Hematopoietic multipotent progenitor cell treated with erythropoietin and hydrocortisone succinate and interleukin-3 and kit ligand, for 4 days (in vitro differentiated cells): ENCODE results near the gene SLC17A2.

Experiments
- DNase-seq: peaks from one replicate; pipeline ENCODE4 v3.0.0-alpha.2; 2015

The SLC17A2 gene, protein sequence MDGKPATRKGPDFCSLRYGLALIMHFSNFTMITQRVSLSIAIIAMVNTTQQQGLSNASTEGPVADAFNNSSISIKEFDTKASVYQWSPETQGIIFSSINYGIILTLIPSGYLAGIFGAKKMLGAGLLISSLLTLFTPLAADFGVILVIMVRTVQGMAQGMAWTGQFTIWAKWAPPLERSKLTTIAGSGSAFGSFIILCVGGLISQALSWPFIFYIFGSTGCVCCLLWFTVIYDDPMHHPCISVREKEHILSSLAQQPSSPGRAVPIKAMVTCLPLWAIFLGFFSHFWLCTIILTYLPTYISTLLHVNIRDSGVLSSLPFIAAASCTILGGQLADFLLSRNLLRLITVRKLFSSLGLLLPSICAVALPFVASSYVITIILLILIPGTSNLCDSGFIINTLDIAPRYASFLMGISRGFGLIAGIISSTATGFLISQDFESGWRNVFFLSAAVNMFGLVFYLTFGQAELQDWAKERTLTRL

DNA sequence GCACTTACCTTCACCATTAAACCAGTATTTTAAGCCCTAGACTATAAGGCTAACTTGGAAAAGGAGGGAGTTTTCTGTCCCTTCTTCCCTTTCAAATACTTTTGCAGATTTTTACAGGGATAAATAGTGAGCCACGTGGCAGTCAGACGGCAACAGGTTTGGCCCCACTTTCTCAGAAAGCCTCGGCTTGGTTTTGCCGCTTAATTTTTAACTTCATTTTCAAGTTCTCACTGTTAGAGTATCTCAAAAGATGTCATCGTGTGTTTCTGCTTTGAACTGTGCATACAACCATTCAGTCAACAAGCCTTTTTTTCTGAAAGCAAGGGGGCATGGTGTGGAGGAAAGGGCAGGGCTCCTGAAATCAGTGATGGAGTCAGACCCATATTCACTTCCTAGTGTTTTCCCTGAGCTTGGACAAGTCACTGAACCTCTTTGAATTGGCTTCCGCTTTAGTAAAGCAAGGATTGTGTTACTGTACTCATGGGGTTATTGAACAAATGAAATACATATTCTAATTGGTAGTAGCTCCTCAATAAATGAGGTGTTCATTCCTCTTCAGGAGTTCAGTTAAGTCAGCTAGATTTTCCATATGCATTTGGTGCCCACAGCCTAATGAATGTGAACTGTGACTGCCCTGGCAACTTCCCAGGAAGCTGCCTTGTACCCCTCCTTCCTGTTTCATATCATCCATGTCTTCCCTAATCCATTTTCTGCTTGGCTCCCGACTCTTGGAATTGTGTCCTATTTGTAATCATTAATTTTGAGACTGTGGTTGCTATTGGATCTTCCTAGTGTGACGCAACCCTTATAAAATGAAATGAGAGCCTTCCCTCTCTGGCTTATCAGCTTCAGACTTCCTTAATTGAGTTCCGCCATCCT, at the start of gene SLC17A2:
Gene SLC17A2 (minus strand): TSS at position 160 of the 879 bp plus-strand sequence. CDS start 4,895 bp downstream, outside the sequence.
- DNase-seq = no peak

DNA sequence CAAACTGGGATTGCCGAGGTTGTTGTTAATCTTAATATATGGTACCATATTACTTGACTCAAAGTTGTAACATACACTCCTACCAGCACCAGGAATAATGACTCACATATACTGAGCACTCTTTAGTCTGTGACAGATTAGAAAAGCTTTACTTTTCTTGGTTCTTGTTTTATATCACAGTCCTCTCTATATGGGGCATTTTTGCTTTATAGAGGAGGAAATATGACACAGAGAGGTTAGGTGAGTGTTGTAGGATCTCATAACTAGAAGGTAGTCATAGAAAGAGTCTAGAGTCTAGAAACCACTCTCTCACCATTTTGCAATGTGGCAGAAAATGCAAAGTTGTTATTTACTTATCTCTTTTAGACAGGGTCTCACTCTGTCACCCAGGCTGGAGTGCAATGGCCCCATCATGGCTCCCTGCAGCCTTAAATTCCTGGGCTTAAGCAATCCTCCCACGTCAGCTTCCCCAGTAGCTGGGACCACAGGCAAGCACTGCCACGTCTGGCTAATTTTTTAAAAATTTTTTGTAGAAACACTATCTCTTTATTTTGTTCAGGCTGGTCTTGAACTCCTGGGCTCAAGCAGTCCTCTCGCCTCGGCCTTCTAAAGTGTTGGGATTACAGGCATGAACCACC, 45.6 kb upstream of the SLC17A2 start:
- no peak for DNase-seq

DNA sequence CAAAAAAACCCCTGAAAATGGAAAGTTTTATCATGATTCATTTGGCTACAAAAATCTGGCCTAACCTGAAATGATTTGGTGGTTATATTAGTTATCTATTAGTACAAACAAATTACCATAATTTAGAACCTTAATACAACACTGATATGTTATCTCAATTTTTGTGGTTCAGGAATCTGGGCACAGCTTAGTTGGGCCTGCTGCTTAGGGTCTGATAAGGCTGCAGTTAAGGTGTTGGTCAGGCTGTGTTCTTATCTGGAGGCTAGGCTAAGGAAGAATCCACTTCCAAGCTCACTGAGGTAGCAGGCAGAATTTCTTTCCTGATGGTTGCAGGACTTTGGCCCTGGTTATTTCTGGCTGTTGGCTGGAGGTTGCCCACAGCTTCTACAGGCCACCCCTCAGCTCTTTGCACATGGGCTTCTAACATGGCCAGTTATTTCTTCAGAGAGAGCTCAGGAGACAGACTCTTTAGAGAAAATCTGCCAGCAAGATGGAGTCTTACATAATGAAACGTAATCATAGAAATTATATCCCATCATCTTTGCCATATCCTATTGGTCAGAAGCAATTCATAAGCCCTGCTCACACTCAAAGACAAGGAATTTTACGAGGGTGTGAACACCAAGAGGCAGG, 43.5 kb upstream of the SLC17A2 start:
- DNase-seq = peak; percentile 69

DNA sequence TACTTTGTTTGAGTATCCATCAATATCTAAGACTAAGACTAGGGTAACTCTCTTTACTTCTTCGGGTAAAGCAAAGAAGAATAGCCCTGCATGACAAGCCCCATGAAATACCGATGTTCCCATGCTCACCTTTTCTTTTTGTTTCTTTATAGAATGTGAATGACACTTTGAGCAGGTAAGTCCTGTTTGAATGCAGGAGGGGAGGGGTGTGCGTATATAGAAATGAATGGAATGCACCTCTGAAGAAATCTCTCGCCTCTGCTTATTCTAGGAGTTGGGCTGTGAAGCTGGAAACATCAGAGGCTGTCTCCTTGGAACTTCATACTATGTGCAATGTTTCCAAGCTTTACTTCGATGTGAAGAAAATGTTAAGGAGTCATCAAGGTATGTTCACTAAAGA, 42.4 kb upstream of the SLC17A2 start:
- no peak for DNase-seq

DNA sequence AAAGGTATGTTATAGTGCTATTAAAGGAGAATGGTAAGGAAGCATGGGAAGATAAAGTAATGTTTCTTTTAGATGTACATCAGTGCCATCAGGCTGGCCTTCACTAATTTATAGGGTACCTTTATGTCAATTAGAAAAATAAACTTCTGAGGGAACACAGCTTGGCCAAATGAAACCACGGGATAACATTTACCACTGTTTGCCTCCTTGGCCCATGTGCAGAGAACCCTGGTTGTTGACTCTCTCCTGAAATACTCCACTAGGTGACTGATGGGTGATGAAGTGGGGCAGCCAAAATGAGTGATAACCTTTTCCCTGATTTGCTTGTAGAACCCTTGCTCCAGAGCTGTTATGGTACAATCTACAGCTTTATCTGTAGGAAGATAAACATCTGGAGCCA, 41.6 kb upstream of the SLC17A2 start:
- no peak for DNase-seq

DNA sequence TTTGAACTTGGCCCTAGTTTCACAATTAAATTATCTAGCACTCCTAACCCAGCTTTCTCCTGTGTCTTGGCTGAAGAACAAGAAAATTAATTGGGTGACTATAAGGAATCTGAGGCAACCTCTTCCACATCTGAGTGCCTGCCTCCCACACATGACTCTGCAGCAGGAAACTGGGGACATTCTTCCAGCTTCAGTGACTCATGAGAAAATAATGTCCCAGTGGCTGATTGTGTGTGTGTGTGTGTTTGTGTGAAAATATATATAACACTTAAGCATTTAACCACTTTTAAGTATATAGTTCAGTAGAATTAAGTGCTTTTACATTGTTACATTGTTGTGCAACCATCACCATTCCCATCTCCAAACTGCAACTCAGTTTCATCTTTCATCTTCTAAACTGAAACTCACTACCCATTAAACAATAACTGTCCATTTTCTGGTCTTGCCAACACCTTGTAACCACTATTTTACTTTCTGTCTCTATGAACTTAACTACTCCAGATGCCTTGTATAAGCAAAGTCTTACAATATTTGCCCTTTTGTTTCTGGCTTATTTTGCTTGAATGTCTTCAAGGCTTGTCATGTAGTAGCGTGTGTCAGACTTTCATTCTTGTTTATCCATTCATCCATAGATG, 40.8 kb upstream of the SLC17A2 start:
- DNase-seq = peak; percentile 15

DNA sequence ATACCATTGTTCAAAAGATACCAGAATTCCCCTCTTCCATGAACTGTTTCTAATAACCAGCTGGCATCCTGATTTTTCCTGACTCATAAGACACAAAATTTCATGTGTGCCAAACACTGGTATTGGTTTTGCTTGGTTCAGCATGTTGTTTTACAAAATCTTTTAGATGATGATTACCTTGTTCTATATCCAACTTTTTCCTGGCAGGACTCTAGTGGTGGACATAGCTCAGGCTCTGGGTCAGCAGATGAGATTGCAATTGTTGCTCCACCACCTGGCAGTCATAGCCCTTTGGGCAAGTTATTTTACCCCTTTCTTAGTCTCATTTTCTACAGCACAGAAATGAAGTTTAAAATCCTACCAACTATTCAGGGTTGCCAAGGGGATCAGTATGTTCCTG, 38.3 kb upstream of the SLC17A2 start:
- DNase-seq = no peak

DNA sequence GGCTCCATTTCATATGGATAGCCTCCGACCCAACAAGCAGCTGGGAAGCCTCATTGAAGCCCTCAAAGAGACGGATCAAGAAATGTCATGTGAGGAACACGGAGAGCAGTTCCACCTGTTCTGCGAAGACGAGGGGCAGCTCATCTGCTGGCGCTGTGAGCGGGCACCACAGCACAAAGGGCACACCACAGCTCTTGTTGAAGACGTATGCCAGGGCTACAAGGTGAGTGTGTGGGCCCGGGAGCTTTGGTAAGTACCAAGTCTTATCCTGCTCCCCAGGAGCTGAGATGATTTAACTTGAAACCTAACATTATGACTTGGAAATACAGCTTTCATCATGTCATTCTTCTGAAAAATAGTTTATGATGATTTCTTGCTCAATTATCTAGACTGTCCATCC, 36.2 kb upstream of the SLC17A2 start:
- no peak for DNase-seq

DNA sequence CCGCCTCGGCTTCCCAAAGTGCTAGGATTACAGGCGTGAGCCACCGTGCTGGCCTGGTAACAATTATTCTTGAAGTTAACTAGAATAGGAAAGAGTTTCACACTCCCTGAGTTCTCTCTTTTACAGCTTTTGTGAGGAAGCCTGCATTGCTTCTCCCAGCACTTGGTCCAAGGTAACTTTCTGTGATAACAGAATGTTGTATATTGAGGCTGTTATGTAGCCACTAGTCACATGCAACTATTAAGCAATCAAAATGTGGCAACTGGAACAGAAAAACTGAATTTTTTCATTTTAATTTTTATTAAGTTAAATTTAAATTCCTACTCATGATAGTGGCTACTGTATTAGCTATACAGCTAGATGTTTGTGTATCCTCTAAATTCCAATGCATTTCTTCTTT, 34.6 kb upstream of the SLC17A2 start:
- no peak for DNase-seq

DNA sequence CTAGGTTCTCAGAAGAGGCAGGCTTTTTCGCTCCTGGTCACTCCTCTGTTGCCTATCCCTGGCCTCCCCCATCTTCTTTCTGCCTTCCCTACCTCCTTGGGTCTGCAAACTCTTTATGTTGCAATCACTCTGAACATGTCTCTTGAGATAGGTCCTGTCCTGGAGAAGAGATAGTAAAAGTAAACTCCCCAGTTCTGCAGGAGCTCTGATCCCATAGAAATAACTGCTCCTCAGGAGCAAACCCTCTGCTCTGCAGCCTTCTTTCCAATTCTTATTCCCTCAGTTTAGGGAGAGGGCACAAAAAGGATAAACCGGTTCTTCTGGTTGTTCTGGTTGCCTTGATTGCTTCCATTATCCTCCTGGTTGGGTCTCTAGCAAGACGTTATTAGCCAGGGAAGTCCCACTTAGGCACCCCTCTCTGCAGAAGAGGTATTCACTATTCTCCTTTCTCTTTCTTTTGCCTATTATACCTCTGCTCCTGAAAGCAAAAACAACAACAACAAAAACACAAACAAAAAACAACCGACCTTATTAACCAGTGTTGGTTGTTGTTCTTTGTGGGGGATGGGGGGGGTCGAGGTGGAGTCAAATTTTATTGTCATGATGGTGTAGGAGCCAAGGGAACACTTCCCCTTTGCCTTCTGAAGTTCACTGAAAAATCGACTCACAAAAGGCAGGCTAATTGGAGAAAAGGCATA, 33.1 kb upstream of the SLC17A2 start:
- DNase-seq = peak; percentile 42

DNA sequence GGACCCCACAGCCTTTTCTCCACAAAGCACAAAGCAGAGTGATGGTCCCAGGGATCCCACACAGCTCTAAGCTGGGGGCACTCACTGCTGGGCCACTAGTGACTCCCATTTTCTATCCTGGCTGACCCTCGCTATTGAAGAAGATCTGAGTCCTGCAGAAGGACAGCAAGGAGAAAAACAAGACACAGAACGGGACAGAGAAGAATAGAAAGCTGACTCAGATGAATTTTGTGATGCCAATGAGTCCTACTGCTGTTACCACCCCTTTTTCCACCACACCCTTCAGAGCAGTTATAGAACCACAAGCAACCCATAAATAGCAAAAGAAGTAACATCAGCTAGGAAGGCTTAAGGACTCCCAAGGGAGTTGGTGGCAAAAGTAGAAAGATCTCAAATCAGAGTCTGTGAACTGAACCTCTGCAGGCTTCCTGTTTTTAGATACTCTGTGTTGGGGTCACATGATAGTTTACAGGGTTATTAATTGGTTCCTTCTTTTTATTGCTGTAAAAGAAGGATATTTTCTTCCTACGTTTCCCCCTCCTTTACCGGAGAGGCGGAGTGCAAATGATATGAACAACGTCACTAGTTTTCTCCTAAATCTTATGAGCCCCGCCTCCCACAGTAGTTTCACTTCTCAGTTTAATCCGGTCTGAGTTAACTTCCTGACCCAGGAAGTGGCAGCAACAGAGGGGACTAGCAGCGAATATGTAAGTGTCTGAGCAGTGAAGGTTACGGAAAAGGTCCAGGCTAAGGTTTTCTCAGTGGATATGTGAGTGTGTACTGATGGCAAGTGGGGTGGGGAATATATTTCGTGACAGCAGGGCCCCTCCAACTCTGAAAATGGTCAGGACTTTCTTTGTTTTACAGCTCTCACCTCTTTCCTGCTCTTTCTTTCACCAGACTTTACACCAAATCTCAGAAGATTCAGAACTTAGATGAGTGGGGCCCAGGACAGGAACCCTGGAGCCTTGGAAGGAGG, 31.9 kb upstream of the SLC17A2 start, which contains the start of gene TRIM38:
Gene TRIM38 (plus strand): TSS at position 654 of the 979 bp plus-strand sequence. CDS start 3,721 bp downstream, outside the sequence.
- DNase-seq = peak; percentile 97

DNA sequence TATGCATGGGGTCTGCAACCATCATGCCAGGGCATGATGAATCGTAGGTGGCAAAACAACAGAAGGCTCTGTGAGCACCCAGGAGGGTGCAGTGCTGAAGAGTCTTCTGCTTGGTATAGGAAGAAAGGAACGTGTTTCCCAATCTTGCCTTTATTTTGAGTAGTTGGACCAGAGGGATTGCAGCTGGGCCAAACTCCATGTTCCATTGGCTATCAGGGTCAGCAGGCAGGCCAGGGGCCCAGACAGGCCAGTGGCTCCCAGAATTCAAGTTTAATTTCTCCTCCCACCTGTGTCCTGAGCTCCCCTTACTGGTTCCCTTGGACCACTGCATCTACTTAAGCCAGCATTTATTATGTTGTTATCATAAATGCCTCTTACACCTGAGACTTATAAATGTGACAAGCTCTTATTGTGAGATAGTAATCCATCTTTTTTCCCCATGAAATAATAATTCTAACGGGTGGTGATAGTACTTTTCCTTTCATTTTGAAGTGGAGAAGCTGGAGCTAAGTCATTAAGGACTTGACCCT, 31.2 kb upstream of the SLC17A2 start:
- DNase-seq = no peak

DNA sequence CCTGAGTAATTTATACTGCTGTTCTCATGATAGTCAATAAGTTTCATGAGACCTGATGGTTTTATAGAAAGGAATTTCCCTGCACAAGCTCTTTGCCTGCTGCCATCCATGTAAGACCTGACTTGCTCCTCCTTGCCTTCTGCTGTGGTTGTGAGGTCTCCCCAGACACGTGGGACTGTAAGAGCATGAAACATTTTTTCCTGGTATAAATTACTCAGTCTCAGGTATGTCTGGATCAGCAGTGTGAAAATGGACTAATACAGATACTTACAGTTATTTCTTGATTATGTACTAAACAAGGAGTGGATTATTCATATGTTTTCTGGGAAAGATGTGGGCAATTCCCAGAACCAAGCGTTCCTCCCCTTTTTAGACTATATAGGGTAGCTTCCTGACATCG, 30.2 kb upstream of the SLC17A2 start:
- no peak for DNase-seq

DNA sequence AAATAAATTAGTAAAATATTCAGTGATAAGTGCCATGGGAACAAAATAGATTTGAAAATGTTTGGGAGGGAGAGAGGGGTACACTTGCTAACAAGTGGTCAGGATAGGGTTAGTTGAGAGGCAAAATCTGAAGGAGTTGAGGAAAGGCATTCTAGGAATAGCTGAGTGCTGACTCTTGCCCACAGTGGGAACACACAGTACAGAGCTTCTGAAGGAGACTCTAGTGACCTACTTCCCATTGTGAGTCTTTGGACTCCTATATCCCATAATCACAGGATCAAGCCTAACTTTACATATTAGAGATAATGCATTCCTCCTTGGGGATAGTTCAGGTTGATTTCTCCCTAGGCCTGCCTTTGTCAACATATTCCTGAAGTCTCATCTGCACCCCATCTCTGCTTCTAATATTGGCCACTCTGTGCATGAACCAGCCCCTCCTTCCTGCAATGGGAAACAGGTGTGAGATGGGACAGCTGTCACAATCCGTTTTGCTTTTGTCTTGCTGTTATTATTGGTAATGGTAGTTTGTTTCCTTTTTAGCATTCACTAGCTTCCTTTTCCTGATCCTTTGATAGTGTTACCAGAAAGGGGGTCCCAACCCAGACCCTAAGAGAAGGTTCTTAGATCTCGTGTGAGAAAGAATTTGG, 29.5 kb upstream of the SLC17A2 start:
- no peak for DNase-seq

DNA sequence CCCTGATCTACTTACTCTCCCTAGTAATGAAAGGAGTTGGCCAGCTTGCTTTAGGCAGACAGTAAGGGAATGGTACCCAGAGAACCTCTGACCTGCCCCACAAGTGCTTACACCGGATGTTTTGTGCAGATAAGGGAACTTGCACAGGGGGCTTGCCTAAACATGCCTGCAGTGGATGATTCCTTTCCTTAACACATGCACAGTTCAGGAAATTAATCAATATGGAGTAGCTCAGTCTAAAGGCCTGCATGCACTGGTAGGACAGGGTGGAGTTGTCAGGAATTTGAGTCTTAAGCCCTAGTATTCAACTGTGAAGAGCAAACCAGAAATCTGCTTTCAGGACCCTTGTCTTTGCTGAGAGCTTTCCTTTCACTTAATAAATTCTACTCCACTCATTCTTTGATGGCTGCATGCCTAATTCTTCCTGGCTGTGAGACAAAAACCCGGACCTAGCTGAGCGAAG, 28.2 kb upstream of the SLC17A2 start:
- DNase-seq = peak; percentile 84

DNA sequence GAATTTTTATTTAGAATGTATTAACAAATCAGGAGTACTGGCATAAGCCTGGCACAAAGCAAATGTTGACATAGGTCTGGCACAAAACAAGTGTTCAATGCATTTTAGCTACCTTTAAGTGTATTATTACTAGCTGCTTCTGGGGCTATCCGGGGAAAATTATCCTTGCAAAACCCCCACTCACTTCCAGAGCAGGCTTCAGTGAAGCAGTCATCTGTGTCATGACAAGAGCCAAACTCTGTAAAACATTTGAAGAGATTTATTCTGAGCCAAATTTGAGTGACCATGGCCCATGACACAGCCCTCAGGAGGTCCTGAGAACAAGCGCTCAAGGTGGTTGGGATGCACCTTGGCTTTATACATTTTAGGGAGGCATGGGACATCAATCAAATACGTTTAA, 25.7 kb upstream of the SLC17A2 start:
- no peak for DNase-seq

DNA sequence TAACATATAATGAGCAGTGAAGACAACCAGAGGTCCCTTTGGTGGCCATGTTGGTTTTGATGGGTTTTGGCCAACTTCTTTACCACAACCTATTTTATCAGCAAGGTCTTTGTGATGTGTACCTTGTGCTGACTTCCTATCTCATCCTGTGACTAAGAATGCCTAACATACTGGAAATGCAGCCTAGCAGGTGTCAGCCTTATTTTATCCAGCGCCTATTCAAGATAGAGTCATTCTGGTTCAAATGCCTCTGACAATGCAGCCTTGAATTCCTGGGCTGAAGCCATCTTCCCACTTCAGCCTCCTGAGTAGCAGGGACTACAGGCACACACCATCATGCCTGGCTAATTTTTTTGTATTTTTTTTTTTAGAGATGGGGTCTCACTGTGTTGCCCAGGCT, 24.3 kb upstream of the SLC17A2 start:
- DNase-seq = no peak

DNA sequence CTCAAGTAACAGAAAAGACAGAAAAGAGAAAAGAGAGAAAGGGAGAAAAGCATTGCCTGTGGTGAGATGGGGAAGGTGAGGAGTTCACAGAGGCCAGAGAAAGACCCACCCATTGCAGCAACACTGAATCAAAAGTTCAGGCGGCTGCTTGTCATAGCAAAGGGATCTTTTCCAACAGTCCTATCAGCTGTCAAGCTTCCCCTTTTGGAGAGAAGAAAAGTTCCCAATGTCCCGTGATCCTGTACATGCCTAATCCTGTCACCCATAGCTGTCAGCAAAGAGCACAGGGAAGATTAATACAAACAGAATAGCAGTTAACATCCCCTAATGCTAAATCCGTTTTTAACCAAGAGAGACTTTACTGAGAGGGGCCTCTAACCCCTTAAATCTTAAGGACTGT, 23.2 kb upstream of the SLC17A2 start:
- no peak for DNase-seq

DNA sequence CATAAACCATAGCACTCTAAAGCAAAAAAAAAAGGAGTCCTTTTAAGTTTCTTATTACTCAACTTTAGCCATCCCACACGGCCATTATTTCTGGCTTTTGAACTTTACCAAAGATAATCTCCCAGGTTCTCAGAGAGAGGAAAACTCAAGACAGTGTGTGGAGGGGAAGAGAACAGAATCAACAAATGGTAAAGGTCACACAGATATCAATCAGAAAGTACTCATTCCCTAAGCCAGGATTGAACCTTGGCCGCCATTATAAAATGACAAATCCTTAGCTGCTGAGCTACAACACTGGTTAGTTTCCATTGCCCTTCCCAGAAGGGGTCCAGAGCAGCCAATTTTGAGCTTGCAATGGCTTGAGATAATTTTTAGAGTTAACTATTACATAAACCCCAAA, 22.0 kb upstream of the SLC17A2 start:
- DNase-seq = no peak
